NCI-H69 (cell line): ENCODE data around the gene CHCHD6.

Source experiments
- DNase-seq: peaks from one replicate; lab custom pipeline; 2025; lab: John Stamatoyannopoulos, UW

The CHCHD6 gene, protein sequence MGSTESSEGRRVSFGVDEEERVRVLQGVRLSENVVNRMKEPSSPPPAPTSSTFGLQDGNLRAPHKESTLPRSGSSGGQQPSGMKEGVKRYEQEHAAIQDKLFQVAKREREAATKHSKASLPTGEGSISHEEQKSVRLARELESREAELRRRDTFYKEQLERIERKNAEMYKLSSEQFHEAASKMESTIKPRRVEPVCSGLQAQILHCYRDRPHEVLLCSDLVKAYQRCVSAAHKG

DNA sequence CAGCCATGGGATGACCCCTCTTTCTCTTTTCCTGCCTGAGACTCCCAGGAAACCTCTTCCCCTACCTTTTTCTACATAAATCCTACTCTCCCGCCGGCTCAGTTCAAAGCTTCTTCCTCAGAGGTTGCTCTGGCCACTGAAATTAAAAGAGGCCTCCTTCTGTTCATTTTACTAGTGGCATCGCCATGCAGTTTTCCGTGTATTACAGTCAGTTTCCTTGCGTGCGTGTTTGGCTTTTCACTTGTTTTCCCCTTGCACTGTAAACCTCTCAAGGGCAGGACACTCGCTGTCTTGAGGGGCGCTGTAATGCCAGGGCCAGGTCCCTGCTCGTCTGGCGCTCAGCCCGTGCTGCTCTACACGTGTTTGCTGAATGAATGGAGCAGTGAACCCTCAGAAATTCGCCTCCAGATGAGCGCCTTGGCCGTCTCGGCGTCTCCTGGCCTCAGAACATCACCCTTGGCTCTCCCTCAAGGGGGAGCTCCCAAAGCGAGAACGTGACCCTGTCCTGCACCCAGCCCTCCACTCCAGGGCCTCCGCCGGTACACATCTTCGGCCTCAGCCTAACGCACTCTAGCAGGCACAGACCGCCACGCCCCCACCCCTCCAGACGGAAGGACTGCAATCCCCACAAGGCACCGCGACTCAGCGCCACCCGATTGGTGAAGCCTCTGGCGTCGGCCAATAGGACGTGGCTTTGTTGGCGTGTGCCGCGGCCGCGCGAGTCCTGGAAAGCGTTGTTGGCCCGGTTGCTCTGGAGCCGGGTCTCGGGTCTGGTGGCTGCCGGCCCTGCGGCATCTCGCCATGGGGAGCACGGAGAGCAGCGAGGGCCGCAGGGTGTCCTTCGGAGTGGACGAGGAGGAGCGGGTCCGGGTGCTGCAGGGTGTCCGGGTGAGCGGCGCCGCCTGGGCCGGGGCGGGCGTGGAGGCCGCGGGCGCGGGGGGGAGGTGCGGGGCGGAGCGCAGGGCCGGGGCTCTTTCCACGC, at the start of gene CHCHD6:
Gene CHCHD6 (plus strand): TSS at position 729 of the 982 bp plus-strand sequence. CDS start 73 bp downstream, at position 802.
- peak; percentile 93 for DNase-seq

DNA sequence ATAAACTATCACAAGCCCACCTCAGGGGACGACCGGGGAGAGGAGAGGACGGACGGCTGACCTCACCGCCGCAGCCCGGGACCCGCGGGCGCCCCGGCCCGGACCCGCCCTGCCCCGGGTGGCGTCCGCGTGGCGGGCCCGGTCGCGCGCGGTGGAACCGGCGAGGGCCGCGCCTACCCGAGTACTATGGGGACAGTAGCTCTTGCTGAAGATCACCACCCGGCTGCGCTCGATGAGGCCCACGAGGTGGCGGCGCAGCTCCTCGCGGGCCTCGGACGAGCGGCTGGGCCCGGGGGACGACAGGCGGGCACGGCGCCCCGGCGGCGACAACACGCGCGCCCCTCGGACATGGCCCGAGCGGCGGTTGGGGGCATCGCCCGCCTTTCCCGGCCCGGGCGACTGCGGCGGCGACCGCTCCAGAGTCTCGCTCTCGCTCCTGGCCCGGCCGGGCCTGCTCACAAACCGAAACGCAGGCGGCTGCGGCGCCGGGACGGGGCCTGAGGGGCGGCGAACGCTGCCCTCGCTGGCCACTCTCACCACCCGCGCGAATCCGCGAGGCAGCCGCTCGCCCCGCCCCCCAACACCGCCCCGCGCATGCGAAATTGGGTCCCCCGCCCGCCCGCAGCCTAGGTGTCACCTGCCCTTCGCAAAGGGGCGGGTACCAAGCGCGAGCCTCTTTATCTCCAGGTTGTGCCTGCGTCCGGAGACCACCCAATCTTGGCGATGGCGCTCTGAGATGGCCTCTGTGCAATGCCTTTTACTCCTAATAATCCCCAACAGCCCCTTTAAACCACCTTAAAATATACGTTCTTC, 49.3 kb upstream of the CHCHD6 start, which contains the start of gene TXNRD3:
Gene TXNRD3 (minus strand): TSS at position 554 of the 813 bp plus-strand sequence.
- DNase-seq, result peak; percentile 79

DNA sequence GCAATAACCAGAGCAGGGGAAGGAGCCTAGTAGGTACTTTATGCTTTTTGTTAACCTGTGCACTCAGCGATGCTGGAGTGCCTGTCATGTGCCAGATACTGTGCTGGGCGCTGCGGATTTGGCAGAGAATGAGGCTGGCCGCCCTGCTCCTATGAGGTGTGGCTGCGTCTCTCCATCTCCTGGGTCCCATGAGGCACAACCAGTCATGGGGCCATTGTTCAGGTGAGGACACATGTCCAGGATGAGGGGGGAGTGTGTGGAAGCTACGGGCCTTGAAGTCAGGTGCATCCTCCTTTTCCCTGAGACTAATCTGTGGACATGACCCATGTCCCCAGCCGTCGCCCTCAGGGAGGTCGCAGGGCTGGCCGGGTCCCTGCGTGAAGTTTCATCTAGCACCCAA, 48.2 kb upstream of the CHCHD6 start:
- no peak for DNase-seq

DNA sequence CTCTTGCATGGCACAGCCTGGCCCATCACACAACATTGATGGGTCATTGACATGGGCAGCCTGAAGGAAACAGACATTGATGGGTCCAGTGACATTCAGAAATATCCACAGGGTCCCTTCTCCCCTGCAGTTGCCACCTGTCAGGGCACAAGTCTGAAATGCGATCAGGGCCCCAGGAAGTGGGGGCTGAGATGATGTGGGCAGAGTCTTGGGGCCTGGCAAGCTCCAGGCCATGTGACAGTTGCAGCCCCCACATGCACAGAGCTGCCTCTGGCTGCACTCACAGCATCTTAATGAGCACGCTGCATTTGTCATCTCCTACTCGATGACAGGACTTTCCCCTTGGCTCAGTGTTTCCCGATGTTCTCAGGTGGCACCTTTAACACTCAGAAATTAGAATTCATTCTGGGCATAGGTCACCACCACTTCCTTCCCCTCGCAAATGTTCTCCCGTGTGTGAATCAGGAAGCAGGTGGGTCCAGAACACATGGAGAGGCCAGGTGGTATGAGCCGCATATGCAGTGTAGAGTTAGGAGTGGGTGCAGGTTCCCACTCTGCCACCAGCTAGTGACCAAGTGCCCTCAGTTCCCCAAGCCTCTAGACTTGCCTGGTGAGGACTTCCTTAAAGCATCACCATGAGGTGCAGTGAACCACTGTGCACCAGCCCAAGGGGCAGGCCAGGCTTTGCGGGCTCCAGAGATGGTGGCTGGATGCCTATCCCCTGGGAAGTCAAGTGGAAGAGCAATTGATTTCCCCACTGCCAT, 47.5 kb upstream of the CHCHD6 start:
- no peak for DNase-seq

DNA sequence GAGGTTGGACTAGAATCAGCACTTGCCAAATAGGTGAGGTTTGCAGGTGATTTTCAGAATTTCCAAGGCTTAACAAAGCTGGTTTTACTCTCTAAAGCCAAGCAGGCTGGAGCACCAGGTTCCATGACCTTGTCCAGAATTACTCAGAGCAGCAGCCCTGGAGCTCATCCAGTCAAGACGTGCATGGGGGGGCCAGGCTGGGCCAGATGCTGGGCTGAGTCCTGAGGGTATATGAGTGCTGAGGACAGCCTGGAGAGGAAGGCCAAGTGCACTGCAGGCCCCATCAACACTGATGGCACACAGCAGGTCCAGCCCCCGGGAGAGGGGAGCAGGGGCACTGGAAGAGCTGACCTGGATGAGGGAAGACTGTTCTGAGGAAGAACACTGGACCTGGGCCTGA, 46.1 kb upstream of the CHCHD6 start:
- no peak for DNase-seq

DNA sequence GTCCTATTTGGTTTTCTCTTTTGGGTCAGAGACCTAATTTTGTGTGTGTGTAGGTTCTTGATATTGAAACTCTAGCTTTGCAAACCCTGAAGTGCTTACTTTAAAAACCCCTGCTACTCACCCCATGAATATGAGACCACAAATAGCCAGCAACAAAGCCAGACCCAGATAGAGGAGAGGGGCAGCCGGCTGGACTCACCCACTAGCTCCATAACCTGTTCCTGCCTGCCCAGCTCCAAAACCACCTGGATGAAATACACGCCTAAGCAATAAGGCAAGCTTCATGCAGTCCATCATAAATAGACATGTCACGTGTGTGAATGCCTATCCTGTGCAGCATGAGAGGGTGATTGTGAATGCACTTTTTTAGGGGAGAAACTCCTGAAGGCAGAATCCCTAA, 45.5 kb upstream of the CHCHD6 start:
- no peak for DNase-seq

DNA sequence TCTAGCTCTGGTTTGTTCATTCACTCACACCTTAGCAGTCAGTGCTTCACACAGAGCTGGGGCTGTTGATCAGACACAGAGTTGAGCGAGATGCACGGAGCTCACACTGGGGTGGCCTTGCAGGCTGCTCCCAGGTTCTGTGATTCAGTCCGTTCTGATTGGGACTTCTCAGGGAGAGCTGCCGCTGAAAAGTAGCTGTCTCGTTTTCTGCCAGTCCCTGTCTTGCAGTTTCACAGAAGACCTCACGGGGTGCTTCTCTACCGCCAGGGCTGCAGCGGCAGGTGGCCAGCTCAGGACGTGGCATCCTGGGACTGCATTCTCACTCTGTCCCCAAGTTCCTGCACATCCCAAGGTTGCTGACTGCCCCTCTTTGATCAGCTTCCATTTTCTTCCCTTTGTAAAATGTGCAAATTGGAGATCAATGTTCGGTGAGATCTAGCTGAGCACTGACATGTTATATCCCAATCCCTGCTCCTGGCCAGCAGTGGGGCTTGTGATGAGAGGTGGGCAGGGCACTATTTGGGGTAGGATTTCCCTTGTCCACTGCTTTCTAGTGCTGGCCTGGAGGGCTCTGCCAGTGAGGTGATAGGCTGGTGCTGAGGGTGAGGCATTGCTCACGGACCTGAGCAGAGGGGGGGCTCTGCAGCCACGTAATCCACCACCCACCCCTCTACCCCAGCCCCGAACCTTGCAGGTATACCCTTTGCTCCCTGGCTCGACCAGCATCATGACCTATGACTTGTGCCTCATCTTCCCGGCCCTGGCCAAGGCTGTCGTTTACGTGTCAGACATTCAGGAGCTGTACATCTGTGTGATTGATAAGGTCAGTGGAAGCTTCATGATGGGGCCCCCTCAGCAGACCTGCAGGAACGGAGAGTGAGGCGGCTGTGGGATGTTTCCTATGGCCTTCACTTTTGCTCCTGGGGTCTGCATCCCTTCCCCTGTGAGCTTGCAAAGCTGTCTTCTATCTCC, 43.8 kb upstream of the CHCHD6 start:
- peak; percentile 8 for DNase-seq

DNA sequence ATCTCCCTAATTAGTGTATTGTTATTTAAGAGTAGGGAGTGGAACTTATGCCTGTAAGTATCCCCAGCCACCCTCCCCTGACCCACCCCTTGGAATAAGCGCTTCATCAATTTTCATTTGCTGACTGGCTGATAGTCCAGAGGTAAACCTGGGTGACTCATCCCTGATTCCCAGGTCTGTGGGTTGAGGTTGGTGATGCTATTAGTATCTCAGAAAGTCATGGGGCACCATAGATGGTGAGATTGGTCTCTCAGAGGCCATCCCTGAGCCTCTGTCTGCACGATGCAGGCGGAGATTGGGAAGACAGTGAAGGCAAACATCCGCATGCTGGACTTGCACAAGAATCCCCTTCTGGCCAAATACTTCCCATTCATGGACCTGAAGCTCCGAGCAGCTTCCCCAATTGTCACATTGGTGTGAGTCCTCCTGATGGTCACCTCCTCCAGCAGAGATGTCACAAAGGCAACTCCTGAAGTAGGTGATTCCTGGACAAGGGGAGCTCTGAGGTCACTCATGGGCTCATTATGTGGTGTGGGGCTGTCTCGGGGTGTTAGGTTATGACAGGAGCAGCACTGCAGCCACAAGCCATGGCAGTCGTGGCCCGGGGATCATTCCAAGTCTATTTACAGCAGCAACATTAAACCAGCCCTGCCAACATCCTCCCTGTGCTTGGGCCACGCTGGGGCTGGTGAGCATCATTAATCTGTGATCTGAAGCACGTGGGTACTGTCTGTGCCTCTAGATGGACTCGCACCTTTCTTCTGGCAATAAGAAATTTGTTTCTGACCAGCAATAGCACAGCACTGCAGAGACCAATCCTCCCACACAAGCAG, 42.3 kb upstream of the CHCHD6 start:
- DNase-seq, result no peak

DNA sequence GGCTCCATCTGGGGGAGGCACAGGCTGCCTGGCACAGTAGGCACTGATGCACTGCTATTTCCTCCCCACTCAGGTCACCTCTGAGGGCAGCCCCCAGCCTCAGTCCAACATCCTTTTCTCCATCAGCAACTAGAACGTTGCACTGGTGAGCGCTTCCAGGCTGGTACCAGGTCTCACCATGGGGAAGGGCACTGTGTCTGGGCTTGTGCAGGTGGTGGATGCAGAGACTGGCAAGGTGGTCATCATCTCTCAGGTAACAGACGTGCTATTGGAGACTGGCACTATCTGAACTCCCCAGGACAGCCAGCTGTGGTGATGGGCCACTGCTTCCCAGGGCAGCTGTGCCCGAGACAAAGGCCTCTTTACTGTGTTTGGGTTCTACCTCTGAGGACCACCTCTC, 40.8 kb upstream of the CHCHD6 start:
- DNase-seq, result no peak

DNA sequence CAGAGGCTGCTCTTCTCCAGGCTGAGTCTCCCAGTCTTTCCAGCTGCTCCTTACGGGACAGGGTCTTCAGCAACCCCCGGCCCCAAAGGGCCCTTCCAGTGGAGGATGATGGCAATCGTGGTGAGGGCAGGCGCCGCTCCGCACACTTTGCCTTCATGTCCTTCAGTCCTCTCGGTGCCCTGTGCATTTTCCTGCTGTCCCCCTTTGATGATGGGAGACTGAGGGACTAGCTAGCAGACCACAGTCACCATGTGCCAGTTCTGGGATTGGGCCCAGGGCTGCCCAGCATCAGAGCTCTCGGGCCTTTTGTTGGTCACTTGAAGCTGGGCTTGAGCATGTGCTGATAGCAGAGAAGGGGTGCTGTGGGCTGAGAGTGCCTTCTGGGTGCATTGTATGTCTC, 40.3 kb upstream of the CHCHD6 start:
- DNase-seq, result no peak

DNA sequence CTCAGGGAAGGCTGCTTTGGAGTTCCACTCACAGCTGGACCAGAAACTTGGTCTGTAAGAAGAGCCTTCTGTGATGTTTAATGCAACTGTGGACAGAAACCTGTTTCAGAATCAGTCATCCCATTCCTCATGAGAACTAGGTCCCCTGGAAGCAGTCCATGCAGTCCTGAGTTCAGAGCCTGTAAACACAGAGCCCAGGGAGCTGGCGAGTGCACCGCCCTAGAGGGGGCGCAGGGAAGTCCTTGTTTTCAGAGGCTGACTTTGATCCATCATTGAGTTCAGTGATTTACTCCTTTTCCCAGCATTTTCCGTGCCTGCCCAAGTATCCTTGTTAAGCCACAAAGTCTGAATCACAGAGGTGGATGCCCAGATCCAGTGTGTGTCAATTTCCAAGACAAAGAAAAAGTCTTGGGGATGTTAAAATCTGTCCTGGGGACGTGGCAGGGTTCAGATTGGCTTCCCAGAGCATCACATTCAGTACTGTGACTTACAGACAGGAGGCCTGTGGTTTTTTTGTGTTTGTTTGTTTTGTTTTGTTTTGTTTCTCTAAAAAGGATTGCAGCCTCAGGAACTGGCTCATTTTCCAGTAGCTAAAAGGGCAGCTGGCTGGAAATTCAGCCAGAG, 39.3 kb upstream of the CHCHD6 start:
- DNase-seq, result peak; percentile 11

DNA sequence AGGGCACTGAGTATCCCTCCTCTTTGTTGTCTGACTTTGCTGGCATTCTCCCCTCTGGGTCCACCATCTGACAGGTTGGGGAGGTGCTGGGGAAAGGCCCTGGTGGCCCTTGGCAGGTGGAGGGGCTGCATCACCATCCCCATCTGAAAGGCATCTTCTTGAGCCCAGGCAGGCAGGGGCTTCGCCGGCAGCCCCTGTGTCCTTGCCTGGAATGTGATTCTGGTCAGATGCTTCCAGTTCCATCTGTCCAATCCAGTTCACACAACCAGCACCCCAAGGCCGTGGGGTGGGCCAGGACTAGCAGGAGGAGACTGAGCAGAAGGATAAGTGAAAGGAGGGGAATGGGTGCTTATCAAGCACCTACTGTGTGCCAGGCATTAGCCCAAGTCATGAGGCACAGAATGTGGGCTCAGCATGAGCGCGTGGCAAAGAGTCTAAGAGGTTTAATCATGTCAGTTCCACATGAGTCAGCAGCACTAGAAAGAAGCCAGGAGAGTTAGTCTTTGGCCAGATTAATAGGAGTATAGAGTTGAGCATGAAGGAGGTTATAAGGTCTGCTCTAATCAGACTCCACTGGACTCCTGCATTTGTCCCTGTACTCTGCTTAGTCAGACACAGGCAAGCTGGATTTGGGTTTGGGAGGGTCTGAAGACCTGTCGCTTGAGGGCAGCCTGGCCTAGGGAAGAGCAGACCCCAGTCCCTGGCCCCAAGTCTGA, 38.7 kb upstream of the CHCHD6 start:
- DNase-seq, result no peak

DNA sequence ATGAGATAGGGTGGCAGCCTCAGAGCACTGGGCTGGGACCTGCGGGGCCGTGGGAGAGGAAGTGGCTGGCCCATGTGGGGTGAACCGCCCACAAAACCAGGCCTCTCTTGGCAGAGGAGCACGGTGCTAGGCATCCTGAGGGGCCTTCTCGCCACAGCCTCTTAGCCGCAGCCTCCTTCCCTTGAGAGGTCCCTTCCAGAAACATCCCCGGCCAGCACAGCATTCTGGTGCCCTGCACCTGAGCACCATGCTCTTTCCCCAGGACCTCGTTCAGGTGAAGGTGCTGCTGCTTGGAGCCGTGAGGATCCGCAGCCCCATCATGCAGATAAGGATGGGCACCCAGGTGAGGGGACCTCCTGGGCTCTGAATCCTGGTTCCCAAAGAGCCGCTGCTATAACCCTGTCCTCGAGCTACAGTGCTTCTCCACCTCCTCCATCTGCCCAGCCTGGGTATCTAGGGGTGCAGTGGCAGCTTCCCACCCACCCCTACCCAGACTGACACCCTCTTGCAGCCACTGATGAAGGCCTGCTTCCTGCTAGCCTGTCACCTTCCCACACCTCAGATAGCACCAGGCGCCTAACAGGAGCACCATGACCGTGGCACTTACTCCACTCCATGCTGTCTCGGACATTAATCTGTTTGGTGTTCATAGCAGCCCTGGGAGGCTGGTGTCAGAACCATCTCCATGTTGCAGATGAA, 37.9 kb upstream of the CHCHD6 start:
- DNase-seq, result no peak

DNA sequence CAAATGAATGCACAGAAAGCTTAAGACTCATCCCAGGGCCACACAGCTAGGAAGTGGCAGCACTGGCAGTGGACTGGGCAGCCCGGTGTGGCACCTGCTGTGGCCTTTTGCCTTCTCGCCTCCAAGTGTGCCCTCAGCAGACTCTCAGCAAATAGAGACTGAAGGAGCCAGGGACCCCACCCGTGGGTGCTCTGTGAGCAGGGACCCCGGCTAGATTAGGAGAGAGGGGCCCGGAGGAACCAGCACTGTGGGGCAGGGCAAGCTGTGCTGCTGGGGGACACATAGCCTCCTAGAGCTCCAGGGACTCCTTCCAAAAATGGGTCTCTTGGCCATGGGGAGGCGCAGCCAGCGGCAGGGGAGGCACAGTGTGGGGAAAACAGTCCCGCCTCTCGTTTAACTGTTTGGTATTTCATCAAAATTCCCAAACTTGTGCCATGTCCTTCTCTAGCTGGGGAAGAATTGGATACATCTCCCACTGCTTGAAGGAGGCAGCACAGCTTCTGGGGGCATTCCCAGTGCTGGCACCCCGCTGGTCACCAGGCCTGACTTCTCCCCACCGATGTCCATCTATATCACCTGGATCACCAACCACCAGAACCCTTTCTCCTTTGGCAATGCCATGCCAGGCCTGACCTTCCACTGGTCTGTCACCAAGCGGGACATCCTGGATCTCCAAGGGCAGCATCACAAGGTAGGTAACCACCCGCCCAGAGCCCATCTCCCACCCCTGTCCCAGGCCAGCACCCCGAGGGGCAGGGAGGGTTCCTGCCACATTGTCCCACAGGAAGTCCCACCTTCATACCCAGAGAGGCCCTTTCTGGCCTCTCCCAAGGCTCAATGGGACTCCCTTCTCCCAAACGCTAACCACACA, 37.1 kb upstream of the CHCHD6 start:
- no peak for DNase-seq

DNA sequence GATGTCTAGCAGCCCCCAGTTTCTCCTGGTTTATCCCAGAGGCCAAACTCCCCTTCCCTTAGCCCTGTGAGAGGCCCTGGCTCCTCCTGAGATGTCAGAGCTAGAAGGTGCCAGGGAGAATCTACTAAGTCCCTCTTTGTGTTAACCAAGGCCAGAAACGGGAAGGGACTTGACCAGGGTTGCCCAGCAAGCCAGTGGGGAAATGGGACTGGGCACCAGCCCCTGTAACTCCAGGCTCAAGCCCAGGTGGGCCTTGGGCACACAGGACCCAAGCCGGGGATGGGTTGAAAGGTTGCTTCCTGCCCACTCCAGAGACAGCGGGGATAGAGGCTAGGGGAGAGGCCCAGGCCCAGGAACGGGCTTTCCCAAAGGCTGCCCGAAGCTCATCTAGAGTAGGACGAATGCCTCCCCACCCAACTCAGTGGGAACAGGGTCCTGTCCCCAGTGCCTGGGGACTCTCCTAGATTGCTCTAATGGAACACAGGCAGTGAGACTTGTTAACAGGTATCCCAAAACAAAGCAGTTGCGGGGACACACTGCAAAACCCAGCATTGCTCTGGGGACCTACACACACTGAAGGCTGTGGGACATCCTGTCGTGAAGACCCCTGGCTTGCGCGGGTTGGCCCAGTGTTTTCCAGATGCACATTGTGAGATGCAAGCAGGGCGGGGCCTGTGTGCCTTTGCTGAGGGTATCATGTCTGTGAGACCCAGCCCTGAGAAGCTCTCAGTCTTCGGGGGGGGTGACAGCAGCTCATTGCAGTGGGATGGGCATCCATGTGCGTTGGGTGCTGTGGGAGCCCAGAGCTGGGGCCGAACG, 36.2 kb upstream of the CHCHD6 start:
- DNase-seq, result no peak
